ENCODE measurements around the gene CDKN2AIP. TPM values are rescaled to one million over a fixed set of nuclear protein-coding genes. Genes with fewer than 3 reads are reported as not detected.

Gene CDKN2AIP
- total RNA-seq, 1 experiment from 2014 or later = 24.0 TPM

GRCh38 chr4:183409934-183410333, 34.5 kb upstream of the CDKN2AIP start:
- Mint-ChIP-seq H3K9me3 (no peaks in the 10 kb centered on the region), H3K27me3 (ENCODE audit: low read depth) (no peaks in the 10 kb centered on the region; the same call in 1 of the 2 replicates), H3K27ac (no peak overlapping the region), H3K4me1 (peaks cover 9 to 17% of the 10 kb centered on the region in 2 experiments), H3K36me3 (ENCODE audit: insufficient read depth in 1 of 3, low read depth in 3 of 3) (no peaks in the 10 kb centered on the region), H3K4me3 (no peak overlapping the region)
- no peaks in the 10 kb centered on the region for H3K23me2 ChIP-seq (ENCODE audit: insufficient read length, low read depth, low read length, poor library complexity, severe bottlenecking)
- H2BK120ac ChIP-seq (ENCODE audit: low read depth, low read length, poor library complexity, severe bottlenecking) = no peak overlapping the region
- no peaks in the 10 kb centered on the region for H3K79me1 ChIP-seq (ENCODE audit: insufficient read depth, low read depth, low read length, poor library complexity, severe bottlenecking)
- no peak overlapping the region for H2BK15ac ChIP-seq (ENCODE audit: low read depth, low read length)
- no peak overlapping the region for H4K91ac ChIP-seq (ENCODE audit: insufficient read length, low read depth, low read length)
- TF ChIP-seq CTCF (conservative IDR thresholded peaks at IDR 0.05) = no peak
- no peaks in the 10 kb centered on the region for H3K27me3 ChIP-seq (ENCODE audit: insufficient read depth, low read length)
- H3K9ac ChIP-seq (ENCODE audit: extremely low read depth, insufficient read length, low read length) = no peak overlapping the region
- H3K18ac ChIP-seq (ENCODE audit: insufficient read length, low read depth, low read length) = no peak overlapping the region
- WGBS (ENCODE audit: extremely low coverage, insufficient read length, low lambda C conversion rate) = no CpG with 5 or more reads among the region's 9 CpGs
- H4K5ac ChIP-seq (ENCODE audit: insufficient read length, low read depth, low read length) = no peak overlapping the region
- no peak overlapping the region for H3K4ac ChIP-seq (ENCODE audit: low read depth, low read length)
- no peak overlapping the region for H2BK5ac ChIP-seq (ENCODE audit: insufficient read length, low read length)
- no peaks in the 10 kb centered on the region for H3K9me3 ChIP-seq (ENCODE audit: control insufficient read depth, low read depth, low read length)
- no peak overlapping the region for H2AFZ ChIP-seq (ENCODE audit: low read length)
- no peaks in the 10 kb centered on the region; the same call in 1 of the 2 replicates for H3K4me1 ChIP-seq (ENCODE audit: insufficient read depth, low read length)
- no peaks in the 10 kb centered on the region for H4K20me1 ChIP-seq (ENCODE audit: control insufficient read depth, insufficient read depth, insufficient read length)
- no peak overlapping the region for H3T11ph ChIP-seq (ENCODE audit: low read length)
- H3K79me2 ChIP-seq (ENCODE audit: insufficient read depth, low read length) = no peaks in the 10 kb centered on the region
- no peak overlapping the region for H3K56ac ChIP-seq (ENCODE audit: insufficient read length, low read depth, low read length)
- H3K23ac ChIP-seq (ENCODE audit: insufficient read length, low read depth, low read length) = no peak overlapping the region
- H2AK5ac ChIP-seq (ENCODE audit: insufficient read length, low read length) = no peak overlapping the region
- no peak overlapping the region for H2BK20ac ChIP-seq (ENCODE audit: low read depth, low read length, poor library complexity, severe bottlenecking)
- no peak for DNase-seq
- H3K14ac ChIP-seq (ENCODE audit: insufficient read depth, low read length) = no peak overlapping the region
- no peak overlapping the region for H3K4me2 ChIP-seq (ENCODE audit: insufficient read depth, insufficient read length, low read length)
- no peak overlapping the region for H2BK12ac ChIP-seq (ENCODE audit: insufficient read length, low read depth, low read length)
- no peak overlapping the region for H4K8ac ChIP-seq (replicated peaks; ENCODE audit: insufficient read length, low read depth, low read length)
- no peak overlapping the region for H3K27ac ChIP-seq (ENCODE audit: insufficient read length, low read depth, low read length)

All from H9 (cell line).